Mesendoderm (in vitro differentiated cells): ENCODE results near the gene B4GALT7.
A peak's percentile ranks its signal among the peaks of the same experiment; 100 is the strongest.

Experiments
- DNase-seq: peaks from one replicate; pipeline ENCODE4 v3.0.0; 2013
- H2AK5ac ChIP-seq: 2 replicates; pipeline ENCODE4 v1.6.1; 2013; ENCODE audit warnings: low read length, inconsistent platforms
- H2BK120ac ChIP-seq: 2 replicates; pipeline ENCODE4 v1.6.1; 2013; ENCODE audit warnings: low read depth, mild to moderate bottlenecking, low read length, moderate library complexity, mixed read lengths
- H2BK15ac ChIP-seq: replicated peaks from 2 replicates; pipeline ENCODE4 v1.6.1; 2013; ENCODE audit warnings: low read depth, mild to moderate bottlenecking, moderate library complexity
- H2BK5ac ChIP-seq: 2 replicates; pipeline ENCODE4 v1.6.1; 2013; ENCODE audit warnings: low read length, inconsistent platforms
- H3K18ac ChIP-seq: 2 replicates; pipeline ENCODE4 v1.6.1; 2013; ENCODE audit warnings: mild to moderate bottlenecking, low read length, mixed read lengths
- H3K23ac ChIP-seq: one replicate; pipeline ENCODE4 v1.6.1; 2013; ENCODE audit warnings: low read length
- H3K27ac ChIP-seq: 2 replicates; pipeline ENCODE4 v1.5.1; 2013; ENCODE audit warnings: low read depth, mild to moderate bottlenecking, inconsistent platforms, low read length, moderate library complexity
- H3K27me3 ChIP-seq: 2 replicates; pipeline ENCODE4 v1.6.1; 2013; ENCODE audit warnings: low read length, control low read depth, mild to moderate bottlenecking, inconsistent platforms; ENCODE audit not compliant: insufficient read depth, poor library complexity
- H3K36me3 ChIP-seq: 2 replicates; pipeline ENCODE4 v1.6.1; 2013; ENCODE audit warnings: low read length, inconsistent platforms; ENCODE audit not compliant: control insufficient read depth, insufficient read depth
- H3K4ac ChIP-seq: one replicate; pipeline ENCODE4 v1.6.1; 2013; ENCODE audit warnings: low read depth, mild to moderate bottlenecking, low read length, moderate library complexity
- H3K4me1 ChIP-seq: 2 replicates; pipeline ENCODE4 v1.6.1; 2013; ENCODE audit warnings: low read depth, low read length, inconsistent platforms; ENCODE audit not compliant: control insufficient read depth
- H3K4me2 ChIP-seq: 2 replicates; pipeline ENCODE4 v1.6.1; 2013; ENCODE audit warnings: low read length
- H3K4me3 ChIP-seq: 2 replicates; pipeline ENCODE4 v1.5.1; 2013; ENCODE audit warnings: mild to moderate bottlenecking, low read length
- H3K56ac ChIP-seq: one replicate; pipeline ENCODE4 v1.6.1; 2013; ENCODE audit warnings: low read length
- H3K79me1 ChIP-seq: 2 replicates; pipeline ENCODE4 v1.6.1; 2013; ENCODE audit warnings: low read length, inconsistent platforms
- H3K79me2 ChIP-seq: 2 replicates; pipeline ENCODE4 v1.6.1; 2013; ENCODE audit warnings: mild to moderate bottlenecking, low read length; ENCODE audit not compliant: control insufficient read depth, insufficient read depth
- H3K9ac ChIP-seq: 2 replicates; pipeline ENCODE4 v1.6.1; 2013; ENCODE audit warnings: low read length, inconsistent platforms
- H4K5ac ChIP-seq: one replicate; pipeline ENCODE4 v1.6.1; 2013; ENCODE audit warnings: low read length
- H4K8ac ChIP-seq: one replicate; pipeline ENCODE4 v1.6.1; 2013; ENCODE audit warnings: low read depth, mild to moderate bottlenecking, control low read depth, low read length, moderate library complexity
- WGBS: extraction: QIAGEN DNeasy Blood & Tissue Kit; methylation state at CpG from one replicate; pipeline ENCODE4 v1.1.7; 2013; ENCODE audit warnings: low lambda C conversion rate, missing lambda C conversion rate; ENCODE audit not compliant: insufficient coverage; ENCODE audit errors: extremely low coverage; 5-methylcytosine and 5-hydroxymethylcytosine counted together

The B4GALT7 gene

DNA sequence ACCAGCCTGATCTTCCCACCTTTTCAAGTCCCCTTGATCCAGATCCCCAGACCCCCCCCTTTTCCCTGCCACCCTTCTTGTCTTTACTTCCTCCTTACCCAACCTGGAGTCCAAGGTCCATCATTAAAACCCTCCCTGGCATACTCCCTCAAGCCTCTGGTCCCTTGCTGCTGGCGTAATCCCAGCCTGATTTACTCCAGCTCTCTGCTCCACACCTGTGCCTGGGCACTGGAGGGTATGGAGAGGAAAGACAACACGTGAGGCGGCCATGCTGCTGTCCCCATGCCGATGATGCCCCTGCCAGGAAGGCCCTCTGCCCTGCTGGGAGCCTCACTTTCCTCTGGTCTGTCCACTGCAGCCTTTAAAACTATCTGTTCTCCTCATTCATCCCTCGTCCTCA, 5.1 kb downstream of the B4GALT7 start:
- Histone ChIP-seq H3K27ac (no peak overlapping the region), H3K79me2 (peaks cover 3% of the 10 kb centered on the region), H3K56ac (no peak overlapping the region), H3K4me1 (peaks cover 5% of the 10 kb centered on the region), H2BK15ac (no peak overlapping the region), H4K8ac (no peak overlapping the region), H3K36me3 (no peaks in the 10 kb centered on the region), H3K4ac (no peak overlapping the region), H3K18ac (no peak overlapping the region), H3K4me2 (no peak overlapping the region), H2BK5ac (no peak overlapping the region), H2AK5ac (no peak overlapping the region), H3K9ac (no peak overlapping the region), H2BK120ac (no peak overlapping the region), H3K79me1 (peaks cover 5% of the 10 kb centered on the region), H3K27me3 (no peaks in the 10 kb centered on the region), H4K5ac (no peak overlapping the region), H3K23ac (no peak overlapping the region), H3K4me3 (no peak overlapping the region)
- no peak for DNase-seq
- no CpG with 5 or more reads among the region's 5 CpGs for WGBS

DNA sequence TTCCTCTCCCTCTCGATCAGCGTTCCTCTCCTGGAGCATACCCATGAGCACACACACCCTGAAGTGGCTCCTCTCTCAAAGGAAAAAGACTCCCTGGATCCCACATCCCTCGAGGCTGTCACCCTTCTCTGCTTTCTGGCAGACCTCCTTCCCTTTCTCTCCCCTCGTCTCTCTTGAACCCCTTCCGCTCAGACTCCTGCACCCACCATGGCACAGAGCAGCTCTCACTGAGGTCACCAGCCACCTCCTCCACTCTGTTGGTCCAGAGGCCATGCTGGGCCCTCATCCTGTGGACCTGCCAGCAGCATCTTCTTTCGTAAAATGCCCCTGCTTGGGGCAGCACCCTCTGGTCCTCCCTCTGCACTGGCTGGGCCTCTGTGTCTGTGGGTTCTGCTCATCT, 5.7 kb downstream of the B4GALT7 start:
- Histone ChIP-seq H3K9ac (no peak overlapping the region), H4K8ac (no peak overlapping the region), H2AK5ac (no peak overlapping the region), H2BK5ac (no peak overlapping the region), H4K5ac (no peak overlapping the region), H3K4me2 (no peak overlapping the region), H3K4me1 (peaks cover 2% of the 10 kb centered on the region), H3K27me3 (no peaks in the 10 kb centered on the region), H2BK15ac (no peak overlapping the region), H3K27ac (no peak overlapping the region), H2BK120ac (no peak overlapping the region), H3K79me1 (peaks cover 2% of the 10 kb centered on the region), H3K79me2 (peaks cover under 1% of the 10 kb centered on the region), H3K4ac (no peak overlapping the region), H3K56ac (no peak overlapping the region), H3K23ac (no peak overlapping the region), H3K4me3 (no peak overlapping the region), H3K18ac (no peak overlapping the region), H3K36me3 (no peaks in the 10 kb centered on the region)
- DNase-seq = no peak
- no CpG with 5 or more reads among the region's 6 CpGs for WGBS

DNA sequence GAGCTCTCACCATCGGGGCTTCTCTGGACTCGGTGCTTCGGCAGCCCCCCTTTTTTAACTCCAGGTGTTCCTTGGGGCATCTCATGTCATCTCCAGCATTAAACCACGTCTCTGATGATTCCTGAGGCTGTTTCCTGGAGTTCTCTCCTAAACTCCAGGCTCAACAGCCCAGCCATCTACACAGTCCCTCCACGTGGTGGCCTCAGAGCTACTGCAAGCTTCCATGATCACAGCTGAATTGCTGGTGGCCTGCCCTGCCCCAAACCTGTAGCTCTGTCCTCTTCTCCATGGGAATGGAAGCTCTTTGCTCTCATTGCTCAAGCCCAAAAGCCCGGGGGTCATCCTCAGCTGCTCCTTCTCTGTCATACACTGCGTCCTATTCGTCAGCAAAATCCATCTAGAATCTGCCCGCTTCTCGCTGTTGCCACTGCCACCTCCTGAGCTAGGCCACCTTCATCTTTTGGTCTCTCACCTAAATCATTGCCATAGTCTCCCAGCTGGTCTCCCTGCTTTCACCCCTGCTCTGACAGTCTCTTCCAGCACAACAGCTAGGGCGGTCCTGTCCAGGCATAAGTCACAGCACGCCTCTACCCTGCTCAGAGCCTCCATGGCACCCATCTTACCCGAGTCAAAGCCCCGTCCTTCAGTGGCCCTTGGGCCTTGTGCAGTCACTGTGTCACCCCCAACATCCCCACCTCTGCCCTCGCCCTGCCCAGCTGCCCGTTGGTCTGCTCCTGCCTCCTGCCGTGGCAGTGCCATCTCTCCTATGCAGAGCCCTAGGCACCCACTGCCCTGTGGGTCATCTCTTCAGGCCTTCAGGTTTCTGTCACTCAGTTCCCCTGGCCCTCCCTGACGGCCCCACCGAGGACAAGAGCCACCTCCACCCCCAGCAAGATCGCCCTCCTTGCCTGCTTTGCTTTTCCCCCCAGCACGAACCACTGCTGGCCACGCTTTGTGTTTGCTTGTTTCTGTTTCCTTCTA, 6.4 kb downstream of the B4GALT7 start:
- no peak overlapping the region for H3K4ac ChIP-seq
- WGBS = no CpG with 5 or more reads among the region's 22 CpGs
- no peak overlapping the region for H3K56ac ChIP-seq
- no peak overlapping the region for H2BK15ac ChIP-seq
- no peak overlapping the region for H2AK5ac ChIP-seq
- H3K23ac ChIP-seq = no peak overlapping the region
- no peak overlapping the region for H2BK5ac ChIP-seq
- H3K79me2 ChIP-seq = no peaks in the 10 kb centered on the region
- H3K9ac ChIP-seq = no peak overlapping the region
- no peak for DNase-seq
- no peaks in the 10 kb centered on the region for H3K27me3 ChIP-seq
- no peak overlapping the region for H3K27ac ChIP-seq
- no peak overlapping the region for H3K4me2 ChIP-seq
- peaks cover 2% of the 10 kb centered on the region for H3K4me1 ChIP-seq
- H2BK120ac ChIP-seq = no peak overlapping the region
- no peaks in the 10 kb centered on the region for H3K36me3 ChIP-seq
- no peaks in the 10 kb centered on the region for H3K79me1 ChIP-seq
- H3K4me3 ChIP-seq = no peak overlapping the region
- no peak overlapping the region for H4K5ac ChIP-seq
- H3K18ac ChIP-seq = no peak overlapping the region
- no peak overlapping the region for H4K8ac ChIP-seq

DNA sequence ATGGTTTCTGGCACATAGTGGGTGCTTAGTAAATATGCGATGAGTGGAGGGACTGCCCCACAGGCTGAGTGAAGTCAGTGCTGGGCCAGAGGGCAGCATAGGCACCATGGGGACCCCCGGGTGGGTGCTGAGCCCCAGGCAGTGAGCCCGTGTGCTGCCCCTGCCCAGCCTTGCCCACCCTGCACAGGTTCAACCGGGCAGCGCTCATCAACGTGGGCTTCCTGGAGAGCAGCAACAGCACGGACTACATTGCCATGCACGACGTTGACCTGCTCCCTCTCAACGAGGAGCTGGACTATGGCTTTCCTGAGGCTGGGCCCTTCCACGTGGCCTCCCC, 7.2 kb downstream of the B4GALT7 start:
- Histone ChIP-seq H3K4ac (no peak overlapping the region), H2AK5ac (no peak overlapping the region), H3K4me1 (peaks cover 2% of the 10 kb centered on the region), H2BK15ac (no peak overlapping the region), H4K8ac (no peak overlapping the region), H3K27ac (no peak overlapping the region), H4K5ac (no peak overlapping the region), H3K4me2 (no peak overlapping the region), H2BK120ac (no peak overlapping the region), H3K56ac (peak overlapping the region; percentile 40), H3K79me2 (no peaks in the 10 kb centered on the region), H3K18ac (no peak overlapping the region), H3K27me3 (no peaks in the 10 kb centered on the region), H3K4me3 (no peak overlapping the region), H3K9ac (peak overlapping the region; percentile 17), H3K36me3 (no peaks in the 10 kb centered on the region), H2BK5ac (no peak overlapping the region), H3K23ac (no peak overlapping the region), H3K79me1 (no peaks in the 10 kb centered on the region)
- no peak for DNase-seq
- WGBS = no CpG with 5 or more reads among the region's 11 CpGs

DNA sequence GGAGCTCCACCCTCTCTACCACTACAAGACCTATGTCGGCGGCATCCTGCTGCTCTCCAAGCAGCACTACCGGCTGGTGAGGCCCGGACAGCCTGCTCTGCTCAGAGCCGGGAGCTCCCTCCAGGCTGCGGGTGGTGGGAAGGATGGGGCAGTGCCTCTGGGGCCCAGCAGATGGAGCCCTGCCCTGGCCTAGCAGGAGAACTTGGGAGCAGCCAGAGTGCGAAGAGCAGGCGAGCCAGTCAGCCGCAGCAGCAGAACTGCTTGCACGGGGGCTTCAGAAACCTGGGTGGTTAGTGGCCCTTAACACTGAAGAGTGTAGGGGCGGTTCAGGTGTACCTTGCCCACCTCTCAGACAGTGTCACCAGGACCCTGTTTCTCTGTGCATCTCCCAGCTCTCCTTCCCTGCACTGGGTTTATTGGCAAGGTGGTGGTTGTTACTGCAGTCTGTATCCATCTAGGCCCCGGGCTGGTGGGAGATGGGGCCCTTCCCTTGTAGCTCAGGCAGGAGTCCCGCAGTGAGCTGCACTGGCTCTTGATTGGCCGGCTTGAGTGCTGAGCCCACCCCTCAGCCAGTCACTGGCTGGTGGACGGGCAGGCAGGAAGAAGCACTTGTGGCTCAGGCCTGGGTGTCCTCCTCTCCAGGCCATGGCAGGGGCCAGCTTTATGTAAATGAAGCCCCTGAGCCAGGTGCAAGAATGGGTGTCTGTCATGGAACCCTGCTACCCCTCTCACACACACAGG, 7.7 kb downstream of the B4GALT7 start:
- H3K4me2 ChIP-seq = no peak overlapping the region
- H3K79me1 ChIP-seq = no peaks in the 10 kb centered on the region
- H3K79me2 ChIP-seq = no peaks in the 10 kb centered on the region
- WGBS = no CpG with 5 or more reads among the region's 15 CpGs
- no peak overlapping the region for H4K5ac ChIP-seq
- H3K27me3 ChIP-seq = no peaks in the 10 kb centered on the region
- H2AK5ac ChIP-seq = no peak overlapping the region
- no peak overlapping the region for H3K4ac ChIP-seq
- no peak overlapping the region for H3K23ac ChIP-seq
- H3K56ac ChIP-seq = peak overlapping the region; percentile 58
- H2BK5ac ChIP-seq = no peak overlapping the region
- no peak overlapping the region for H4K8ac ChIP-seq
- no peak overlapping the region for H3K4me3 ChIP-seq
- DNase-seq = peak; percentile 95
- H2BK120ac ChIP-seq = no peak overlapping the region
- H2BK15ac ChIP-seq = no peak overlapping the region
- H3K9ac ChIP-seq = peak overlapping the region; percentile 33
- H3K18ac ChIP-seq = no peak overlapping the region
- H3K36me3 ChIP-seq = no peaks in the 10 kb centered on the region
- H3K4me1 ChIP-seq = peaks cover 2% of the 10 kb centered on the region
- no peak overlapping the region for H3K27ac ChIP-seq
